Measurements from ENCODE around the gene THSD4. TPM values are rescaled to one million over a fixed set of nuclear protein-coding genes. Genes with fewer than 3 reads are reported as not detected.

The THSD4 gene
- polyA plus RNA-seq, 1 experiment: 45.8 TPM

DNA sequence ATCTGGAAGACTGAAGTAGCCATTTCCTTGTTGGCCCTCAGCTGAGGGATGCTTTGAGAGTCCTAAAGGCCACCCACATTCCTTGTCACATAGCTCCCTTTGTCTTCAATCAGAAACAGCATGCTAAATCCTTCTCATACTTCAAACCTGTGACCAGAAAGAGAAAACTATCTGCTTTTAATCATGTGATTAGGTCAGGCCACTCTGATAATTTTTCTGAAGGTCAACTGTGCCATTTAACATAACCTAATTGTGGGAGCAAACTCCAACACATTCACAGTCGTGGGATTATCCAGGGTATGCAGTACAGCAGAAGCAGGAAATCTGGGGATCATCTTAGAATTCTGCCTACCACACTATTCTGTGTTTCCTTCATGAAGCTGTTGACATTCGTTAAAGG, 471.2 kb downstream of the THSD4 start:
- POLR2A ChIA-PET: no interaction called here
- CTCF ChIA-PET: no interaction called here

DNA sequence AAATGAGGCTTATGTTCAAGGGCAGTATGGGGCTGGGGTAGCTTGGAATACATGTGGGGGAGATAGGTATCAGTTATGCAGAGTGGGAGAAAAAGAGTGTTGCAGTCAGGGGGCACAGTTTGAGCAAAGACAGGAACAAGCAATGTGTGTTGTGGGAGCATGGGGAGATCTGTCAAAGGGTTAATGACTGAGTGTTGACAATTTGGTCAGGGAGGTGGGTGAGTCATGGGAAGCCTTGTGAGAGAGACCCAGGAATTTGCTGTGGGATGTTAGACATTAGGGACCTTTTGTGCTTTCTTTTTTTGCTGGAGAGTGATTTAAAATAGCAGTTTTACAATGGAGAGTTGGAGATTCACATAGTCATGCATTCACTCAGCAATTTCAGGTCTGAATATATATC, 473.5 kb downstream of the THSD4 start:
- H3K9me3 ChIP-seq (ENCODE audit: control insufficient read depth, insufficient read depth, low read length): peaks cover 3% of the 10 kb centered on the region; the same call in 1 of the 2 replicates
- peak; percentile 32 for DNase-seq (ENCODE audit: low read depth, low spot score)
- CTCF ChIA-PET: no interaction called here
- no peak for TF ChIP-seq CTCF (IDR thresholded peaks at IDR 0.05; ENCODE audit: low read depth, low read length)
- POLR2A ChIA-PET: no interaction called here
- H3K27me3 ChIP-seq (ENCODE audit: control insufficient read depth, insufficient read depth, low read length): no peaks in the 10 kb centered on the region
- no peak overlapping the region for H3K27ac ChIP-seq (ENCODE audit: low read depth, low read length)
- H3K4me3 ChIP-seq (ENCODE audit: low read depth, low read length): no peak overlapping the region

More for the DNA sequence above, 471.2 kb downstream of the THSD4 start:
- TF ChIP-seq CTCF (IDR thresholded peaks at IDR 0.05; ENCODE audit: low read depth, low read length): no peak
- no peak overlapping the region for H3K27ac ChIP-seq (ENCODE audit: low read depth, low read length)
- DNase-seq (ENCODE audit: low read depth, low spot score): no peak
- H3K9me3 ChIP-seq (ENCODE audit: control insufficient read depth, insufficient read depth, low read length): peaks cover 3% of the 10 kb centered on the region; the same call in 1 of the 2 replicates
- no peak overlapping the region for H3K4me3 ChIP-seq (ENCODE audit: low read depth, low read length)
- no peaks in the 10 kb centered on the region for H3K27me3 ChIP-seq (ENCODE audit: control insufficient read depth, insufficient read depth, low read length)

DNA sequence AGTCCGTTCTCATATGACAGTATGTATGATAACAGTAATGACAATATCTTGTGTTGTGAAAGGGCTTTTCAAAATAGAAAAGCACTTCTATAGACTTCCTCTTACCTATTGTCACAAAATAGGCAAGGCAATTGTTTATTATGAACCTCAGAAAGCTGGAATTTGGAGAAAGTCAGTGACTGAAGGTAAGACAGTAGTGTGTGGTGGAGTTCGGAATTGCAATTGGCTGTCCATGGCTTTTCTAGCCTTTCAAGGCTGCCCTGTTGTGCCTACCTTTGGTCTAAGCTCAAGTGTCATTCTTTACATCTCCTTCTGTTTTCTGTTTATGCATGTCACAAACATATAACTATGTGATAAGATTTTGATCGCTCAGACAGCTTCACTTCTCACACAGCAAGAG, 475.8 kb downstream of the THSD4 start:
- POLR2A ChIA-PET: no interaction called here
- DNase-seq (ENCODE audit: low read depth, low spot score): no peak
- CTCF ChIA-PET: interaction anchor here (0.7 to 1.0 kb wide), 2 partner anchors 11 to 273 kb away, joined by 6 to 7 read pairs; no protein-coding TSS in a partner anchor
- H3K4me3 ChIP-seq (ENCODE audit: low read depth, low read length): no peak overlapping the region
- H3K9me3 ChIP-seq (ENCODE audit: control insufficient read depth, insufficient read depth, low read length): peaks cover 3% of the 10 kb centered on the region; the same call in 1 of the 2 replicates
- no peak overlapping the region for H3K27ac ChIP-seq (ENCODE audit: low read depth, low read length)
- TF ChIP-seq CTCF (IDR thresholded peaks at IDR 0.05; ENCODE audit: low read depth, low read length): 0 out of 2 replicates have a peak, but pooled peaks have one; percentile 7
- H3K27me3 ChIP-seq (ENCODE audit: control insufficient read depth, insufficient read depth, low read length): no peaks in the 10 kb centered on the region

- CTCF ChIA-PET: no interaction called here
- Histone ChIP-seq H3K4me3 (ENCODE audit: low read depth, low read length) (no peak overlapping the region), H3K27me3 (ENCODE audit: control insufficient read depth, insufficient read depth, low read length) (no peaks in the 10 kb centered on the region)
These were observed 476.9 kb downstream of the THSD4 start for GRCh38 chr15:71592203-71592602.

More at GRCh38 chr15:71592203-71592602, 476.9 kb downstream of the THSD4 start:
- TF ChIP-seq CTCF (IDR thresholded peaks at IDR 0.05; ENCODE audit: low read depth, low read length): no peak
- Histone ChIP-seq H3K27ac (ENCODE audit: low read depth, low read length) (no peak overlapping the region), H3K9me3 (ENCODE audit: control insufficient read depth, insufficient read depth, low read length) (no peaks in the 10 kb centered on the region)
- POLR2A ChIA-PET: no interaction called here
- DNase-seq (ENCODE audit: low read depth, low spot score): no peak

All from AG04450 (cell line).